ENCODE data around the gene RANBP3L. TPM values are rescaled to one million over a fixed set of nuclear protein-coding genes. Genes with fewer than 3 reads are reported as not detected.

Gene RANBP3L, protein sequence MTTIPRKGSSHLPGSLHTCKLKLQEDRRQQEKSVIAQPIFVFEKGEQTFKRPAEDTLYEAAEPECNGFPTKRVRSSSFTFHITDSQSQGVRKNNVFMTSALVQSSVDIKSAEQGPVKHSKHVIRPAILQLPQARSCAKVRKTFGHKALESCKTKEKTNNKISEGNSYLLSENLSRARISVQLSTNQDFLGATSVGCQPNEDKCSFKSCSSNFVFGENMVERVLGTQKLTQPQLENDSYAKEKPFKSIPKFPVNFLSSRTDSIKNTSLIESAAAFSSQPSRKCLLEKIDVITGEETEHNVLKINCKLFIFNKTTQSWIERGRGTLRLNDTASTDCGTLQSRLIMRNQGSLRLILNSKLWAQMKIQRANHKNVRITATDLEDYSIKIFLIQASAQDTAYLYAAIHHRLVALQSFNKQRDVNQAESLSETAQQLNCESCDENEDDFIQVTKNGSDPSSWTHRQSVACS
- not detected in 2 replicates for total RNA-seq (2011; cell fraction: chromatin; rRNA removed; ENCODE audit: low replicate concordance)
- total RNA-seq (2011; cell fraction: nucleolus; rRNA removed): not detected in 2 replicates
- total RNA-seq (2011; cell fraction: nucleoplasm; rRNA removed): not detected in 2 replicates
- total RNA-seq (2014; rRNA removed) (not detected in 2 replicates), total RNA-seq (2014; rRNA removed; fragmentation: Illumina TruSeq; extraction: Trizol) (not detected in 2 replicates), total RNA-seq (2015; rRNA removed; fragmentation: Illumina TruSeq; extraction: Trizol) (not detected in 2 replicates), total RNA-seq (2021) (not detected in 2 replicates), polyA plus RNA-seq (2011; rRNA removed) (not detected in 2 replicates), polyA plus RNA-seq (2014; fragmentation: Illumina TruSeq; extraction: Trizol) (0.04 TPM in 1 of 2 replicates, not detected in the other), polyA plus RNA-seq (2014; fragmentation: Nextera tagmentation; extraction: Ambion mirVana) (under 1 TPM; 0.01 to 0.06 TPM), polyA plus RNA-seq (2014; rRNA removed) (not detected in 2 replicates), polyA minus RNA-seq (2011; rRNA and poly(A)+ RNA removed) (not detected in 2 replicates), Bru-seq, nascent RNA (percentile 2 among the genes with signal in this experiment), BruChase-seq, experiment 1, labeled RNA remaining after a 2-hour chase (percentile 7 among the genes with signal in this experiment), BruChase-seq, experiment 2, labeled RNA remaining after a 6-hour chase (percentile 8 among the genes with signal in this experiment)
- not detected in 2 replicates for polyA plus RNA-seq (2011; cell fraction: cytosol; rRNA removed)
- polyA plus RNA-seq (2011; cell fraction: nucleus; rRNA removed): not detected in 2 replicates
- 0.04 and 0.15 TPM in 2 replicates for polyA plus RNA-seq (2012)
- not detected in 2 replicates for polyA minus RNA-seq (2011; cell fraction: cytosol; rRNA and poly(A)+ RNA removed)
- polyA minus RNA-seq (2011; cell fraction: nucleus; rRNA and poly(A)+ RNA removed): not detected in 2 replicates
- long read RNA-seq, experiment 1: 0 reads
- long read RNA-seq, experiment 2: 0 reads
- long read RNA-seq, experiment 3: 0 reads

GRCh38 chr5:36301858-36302603 lies at the start of gene RANBP3L:
RANBP3L (minus strand) TSS chr5:36301902; CDS start chr5:36301416, 486 bp downstream.
- BruUV-seq (replicated peaks): no TSS peak
- peak; percentile 70; the same call in 2 of the 3 replicates for ATAC-seq
- TF ChIP-seq, protein P1, sequence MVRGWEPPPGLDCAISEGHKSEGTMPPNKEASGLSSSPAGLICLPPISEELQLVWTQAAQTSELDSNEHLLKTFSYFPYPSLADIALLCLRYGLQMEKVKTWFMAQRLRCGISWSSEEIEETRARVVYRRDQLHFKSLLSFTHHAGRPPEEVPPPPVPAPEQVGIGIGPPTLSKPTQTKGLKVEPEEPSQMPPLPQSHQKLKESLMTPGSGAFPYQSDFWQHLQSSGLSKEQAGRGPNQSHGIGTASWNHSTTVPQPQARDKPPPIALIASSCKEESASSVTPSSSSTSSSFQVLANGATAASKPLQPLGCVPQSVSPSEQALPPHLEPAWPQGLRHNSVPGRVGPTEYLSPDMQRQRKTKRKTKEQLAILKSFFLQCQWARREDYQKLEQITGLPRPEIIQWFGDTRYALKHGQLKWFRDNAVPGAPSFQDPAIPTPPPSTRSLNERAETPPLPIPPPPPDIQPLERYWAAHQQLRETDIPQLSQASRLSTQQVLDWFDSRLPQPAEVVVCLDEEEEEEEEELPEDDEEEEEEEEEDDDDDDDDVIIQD (CRISPR knock-in tag; IDR thresholded peaks at IDR 0.05): no peak
- TF ChIP-seq ZNF57 (CRISPR knock-in tag; IDR thresholded peaks at IDR 0.05) (no peak), TARDBP (IDR thresholded peaks at IDR 0.05) (no peak), RBFOX2 (IDR thresholded peaks at IDR 0.05; ENCODE audit: low read depth, low read length) (no peak), KDM1A (IDR thresholded peaks at IDR 0.05) (no peak), ELF4 (CRISPR knock-in tag; IDR thresholded peaks at IDR 0.05) (no peak), GTF3C2 (IDR thresholded peaks at IDR 0.05; ENCODE audit: borderline replicate concordance, extremely low read depth, insufficient read length) (no peak), HNRNPLL (IDR thresholded peaks at IDR 0.05; ENCODE audit: low read depth, low read length, poor library complexity, severe bottlenecking) (no peak), ZNF224 (CRISPR knock-in tag; IDR thresholded peaks at IDR 0.05) (no peak), MAZ (CRISPR knock-in tag; conservative IDR thresholded peaks at IDR 0.05 in 1 of 2, IDR thresholded peaks at IDR 0.05 in 1 of 2) (no peak)

More at GRCh38 chr5:36301858-36302603, at the start of gene RANBP3L:
- no peaks in the 10 kb centered on the region for H4K20me1 ChIP-seq (replicated peaks; ENCODE audit: control insufficient read depth, insufficient read depth, low read length)
- intact Hi-C loops (cut with micrococcal nuclease): no loop called here
- POLR2A ChIA-PET: interaction anchor here (0.8 kb wide), 1 partner anchor 148 kb away, joined by 3 read pairs; no protein-coding TSS in a partner anchor
- H3K9me3 ChIP-seq (replicated peaks; ENCODE audit: control insufficient read depth, insufficient read depth, low read depth, low read length): no peaks in the 10 kb centered on the region
- H3K79me2 ChIP-seq (ENCODE audit: control insufficient read depth, insufficient read depth, low read length): no peaks in the 10 kb centered on the region
- no peak within 1 kb of the TSS for H3K4me2 ChIP-seq (ENCODE audit: insufficient read depth, low read length)
- H3K4me1 ChIP-seq (replicated peaks in 1 of 2; ENCODE audit: control insufficient read depth in 2 of 2, insufficient read depth in 2 of 2, low read length in 2 of 2): no peaks in the 10 kb centered on the region
- no peaks in the 10 kb centered on the region for H3K9me1 ChIP-seq (ENCODE audit: control insufficient read depth, insufficient read depth, low read length)
- CTCF ChIA-PET (ENCODE audit: low intra/inter-chr PET ratio): interaction anchor here (1.1 kb wide), 1 partner anchor 124 kb away, joined by 3 read pairs; no protein-coding TSS in a partner anchor
- H3K27ac ChIP-seq (ENCODE audit: extremely low read depth, low read depth, low read length): no peak within 1 kb of the TSS
- H3K36me3 ChIP-seq (ENCODE audit: control insufficient read depth, insufficient read depth, low read length): no peaks in the 10 kb centered on the region
- no peak within 1 kb of the TSS for H3K9ac ChIP-seq (ENCODE audit: insufficient read depth in 1 of 2, low read depth in 2 of 2, low read length in 2 of 2)
- no peak for FAIRE-seq
- 0 out of 5 replicates have a peak, but pooled peaks cover 0 to 4% of the 10 kb centered on the region in 2 experiments for H3K27me3 ChIP-seq (ENCODE audit: control insufficient read depth in 2 of 2, insufficient read depth in 2 of 2, low read length in 2 of 2)
- no peak within 1 kb of the TSS for H3K4me3 ChIP-seq
- DNase-seq (ENCODE audit: extremely low read depth in 1 of 4, low spot score in 3 of 4): peak in 1 of 4 experiments; percentile 21
- in situ Hi-C loops (cut with MboI): no loop called here
- WGBS (ENCODE audit: insufficient coverage, low coverage, missing lambda C conversion rate): under 1% methylated on average over 5 of the region's 5 CpGs
- no peak within 1 kb of the TSS for H2AFZ ChIP-seq (ENCODE audit: low read depth, low read length)

Data from K562 (cell line).